BJ (cell line): Measurements from ENCODE around the gene SMIM41. TPM values are rescaled to one million over a fixed set of nuclear protein-coding genes. Genes with fewer than 3 reads are reported as not detected.

Experiments used
- CTCF ChIA-PET: fragments of 350-600 bp; formaldehyde crosslinking; extraction: SDS; loops from one replicate; lab custom pipeline; 2021; ENCODE audit warnings: antibody characterized with exemption, inconsistent platforms; lab: Yijun Ruan, JAX
- POLR2A ChIA-PET: fragments of 300-600 bp; sonication (Branson Sonifier 250); formaldehyde crosslinking; extraction: SDS; loops from one replicate; lab custom pipeline; 2021; ENCODE audit warnings: antibody characterized with exemption; lab: Charles Lee
- DNase-seq: peaks from one replicate; pipeline ENCODE4 v3.0.0-alpha.2; 2011; ENCODE audit warnings: low read depth
- H3K27me3 ChIP-seq: 2 replicates; pipeline ENCODE4 v1.6.0; 2011; ENCODE audit warnings: low read length; ENCODE audit not compliant: control insufficient read depth, insufficient read depth
- H3K36me3 ChIP-seq: 2 replicates; pipeline ENCODE4 v1.5.1; 2011; ENCODE audit warnings: low read length; ENCODE audit not compliant: control insufficient read depth, insufficient read depth
- H3K4me3 ChIP-seq: 2 replicates; pipeline ENCODE4 v1.5.1; 2011; ENCODE audit warnings: low read depth, mild to moderate bottlenecking, control low read depth, low read length
- CTCF ChIP-seq: IDR thresholded peaks from 2 replicates; pipeline ENCODE4 v1.5.1; 2011; ENCODE audit warnings: low read depth, mild to moderate bottlenecking, control low read depth, inconsistent platforms, low read length, moderate library complexity; ENCODE audit not compliant: insufficient read depth
- polyA plus RNA-seq: library from polyadenylated mRNA; depleted of rRNA; stranded (reverse); fragments of >200 nt; gene quantifications from 2 replicates; pipeline ENCODE4 v1.2.3, GENCODE V29; 2011

The SMIM41 gene
- polyA plus RNA-seq, 1 experiment: not detected

GRCh38 chr12:52146822-52147366 lies 67.4 kb downstream of the SMIM41 start:
- no peak for TF ChIP-seq CTCF
- H3K4me3 ChIP-seq: no peak overlapping the region
- ChIA-PET POLR2A (interaction anchor here (0.5 to 0.7 kb wide), 4 partner anchors 8 to 1475 kb away, joined by 3 read pairs; partner anchors contain the start of genes KRT7 and TARBP2), CTCF (interaction anchor here (0.7 to 3.7 kb wide), 14 partner anchors 8 to 733 kb away, joined by 3 to 12 read pairs (median 4); no protein-coding TSS in a partner anchor)
- H3K27me3 ChIP-seq: no peaks in the 10 kb centered on the region
- H3K36me3 ChIP-seq: no peaks in the 10 kb centered on the region
- DNase-seq: no peak

GRCh38 chr12:52147367-52147963 lies 68.0 kb downstream of the SMIM41 start:
- Histone ChIP-seq H3K36me3 (no peaks in the 10 kb centered on the region), H3K27me3 (no peaks in the 10 kb centered on the region), H3K4me3 (no peak overlapping the region)
- ChIA-PET POLR2A (interaction anchor here (0.6 to 0.7 kb wide), 3 partner anchors 8 to 1476 kb away, joined by 3 read pairs; partner anchors contain the start of gene TARBP2), CTCF (interaction anchor here (0.9 to 3.7 kb wide), 10 partner anchors 9 to 732 kb away, joined by 3 to 12 read pairs (median 4); no protein-coding TSS in a partner anchor)
- no peak for TF ChIP-seq CTCF
- DNase-seq: peak; percentile 97

- no peak for TF ChIP-seq CTCF
- H3K4me3 ChIP-seq: no peak overlapping the region
- no peak for DNase-seq
- ChIA-PET POLR2A (no interaction called here), CTCF (interaction anchor here (1.1 to 3.7 kb wide), 10 partner anchors 9 to 731 kb away, joined by 3 to 12 read pairs (median 4); no protein-coding TSS in a partner anchor)
- no peaks in the 10 kb centered on the region for H3K36me3 ChIP-seq
- no peaks in the 10 kb centered on the region for H3K27me3 ChIP-seq
Measured at GRCh38 chr12:52147964-52148463, 68.5 kb downstream of the SMIM41 start.

GRCh38 chr12:52148464-52149181 lies 69.1 kb downstream of the SMIM41 start:
- ChIA-PET POLR2A (no interaction called here), CTCF (interaction anchor here (0.8 to 3.7 kb wide), 12 partner anchors 9 to 731 kb away, joined by 3 to 12 read pairs (median 4); no protein-coding TSS in a partner anchor)
- TF ChIP-seq CTCF: no peak
- no peak for DNase-seq
- no peaks in the 10 kb centered on the region for H3K27me3 ChIP-seq
- no peak overlapping the region for H3K4me3 ChIP-seq
- H3K36me3 ChIP-seq: no peaks in the 10 kb centered on the region
